HG02943 (cell line): Measurements from ENCODE around the gene WDFY3.

Source experiments
- ATAC-seq: cut with Tn5 transposase; IDR thresholded peaks from one replicate; pipeline ENCODE4 v1.9.1; 2021; ENCODE audit warnings: mild to moderate bottlenecking, low read depth, moderate library complexity; ENCODE audit not compliant: unreplicated experiment

Gene WDFY3

GRCh38 chr4:84954982-84955567 lies 11.4 kb downstream of the WDFY3 start:
- no peak for ATAC-seq

- ATAC-seq = no peak
Observed at GRCh38 chr4:84952776-84953175, 13.7 kb downstream of the WDFY3 start.

GRCh38 chr4:84952004-84952403 lies 14.5 kb downstream of the WDFY3 start:
- no peak for ATAC-seq

- no peak for ATAC-seq
Observed at GRCh38 chr4:84948056-84948455, 18.4 kb downstream of the WDFY3 start.

- no peak for ATAC-seq
Observed at GRCh38 chr4:84944947-84945346, 21.5 kb downstream of the WDFY3 start.

GRCh38 chr4:84940960-84941359 lies 25.5 kb downstream of the WDFY3 start:
- no peak for ATAC-seq

GRCh38 chr4:84939113-84939512 lies 27.4 kb downstream of the WDFY3 start:
- no peak for ATAC-seq

- ATAC-seq = no peak
Observed at GRCh38 chr4:84938316-84938715, 28.2 kb downstream of the WDFY3 start.

- ATAC-seq = no peak
Observed at GRCh38 chr4:84937381-84937977, 29.0 kb downstream of the WDFY3 start.

- no peak for ATAC-seq
Observed at GRCh38 chr4:84936123-84936522, 30.4 kb downstream of the WDFY3 start.

GRCh38 chr4:84932462-84932861 lies 34.0 kb downstream of the WDFY3 start:
- no peak for ATAC-seq

- no peak for ATAC-seq
Observed at GRCh38 chr4:84931961-84932360, 34.5 kb downstream of the WDFY3 start.

GRCh38 chr4:84931274-84931673 lies 35.2 kb downstream of the WDFY3 start:
- ATAC-seq = no peak

- ATAC-seq = no peak
Observed at GRCh38 chr4:84928089-84928488, 38.4 kb downstream of the WDFY3 start.

- no peak for ATAC-seq
Observed at GRCh38 chr4:84927428-84927827, 39.1 kb downstream of the WDFY3 start.

GRCh38 chr4:84925558-84925957 lies 40.9 kb downstream of the WDFY3 start:
- no peak for ATAC-seq

GRCh38 chr4:84924434-84924833 lies 42.1 kb downstream of the WDFY3 start:
- no peak for ATAC-seq

- ATAC-seq = no peak
Observed at GRCh38 chr4:84920617-84921016, 45.9 kb downstream of the WDFY3 start.

- no peak for ATAC-seq
Observed at GRCh38 chr4:84917869-84918600, 48.5 kb downstream of the WDFY3 start.

GRCh38 chr4:84917086-84917821 lies 49.2 kb downstream of the WDFY3 start:
- ATAC-seq = no peak

- ATAC-seq = no peak
Observed at GRCh38 chr4:84916227-84916626, 50.3 kb downstream of the WDFY3 start.
